Measurements from ENCODE around the gene FGF14.

The FGF14 gene

GRCh38 chr13:102225892-102226291, 176.0 kb downstream of the FGF14 start:
- no peak overlapping the region for H3K27ac ChIP-seq (ENCODE audit: low read depth, low read length)
- no peak overlapping the region for H3K9ac ChIP-seq (ENCODE audit: low read length in 5 of 5)
- no peaks in the 10 kb centered on the region for H3K36me3 ChIP-seq (ENCODE audit: control insufficient read depth in 5 of 5, insufficient read depth in 5 of 5, low read length in 5 of 5)
- H3K4me3 ChIP-seq (ENCODE audit: low read depth in 1 of 5, low read length in 5 of 5) = no peak overlapping the region
- no peaks in the 10 kb centered on the region for H3K9me3 ChIP-seq (ENCODE audit: control insufficient read depth in 5 of 5, low read length in 5 of 5)
- H3K4me1 ChIP-seq (ENCODE audit: control insufficient read depth in 5 of 5, insufficient read depth in 5 of 5, low read length in 5 of 5) = no peaks in the 10 kb centered on the region
- no peaks in the 10 kb centered on the region for H3K27me3 ChIP-seq (ENCODE audit: control insufficient read depth in 5 of 5, insufficient read depth in 4 of 5, low read length in 5 of 5)

DNA sequence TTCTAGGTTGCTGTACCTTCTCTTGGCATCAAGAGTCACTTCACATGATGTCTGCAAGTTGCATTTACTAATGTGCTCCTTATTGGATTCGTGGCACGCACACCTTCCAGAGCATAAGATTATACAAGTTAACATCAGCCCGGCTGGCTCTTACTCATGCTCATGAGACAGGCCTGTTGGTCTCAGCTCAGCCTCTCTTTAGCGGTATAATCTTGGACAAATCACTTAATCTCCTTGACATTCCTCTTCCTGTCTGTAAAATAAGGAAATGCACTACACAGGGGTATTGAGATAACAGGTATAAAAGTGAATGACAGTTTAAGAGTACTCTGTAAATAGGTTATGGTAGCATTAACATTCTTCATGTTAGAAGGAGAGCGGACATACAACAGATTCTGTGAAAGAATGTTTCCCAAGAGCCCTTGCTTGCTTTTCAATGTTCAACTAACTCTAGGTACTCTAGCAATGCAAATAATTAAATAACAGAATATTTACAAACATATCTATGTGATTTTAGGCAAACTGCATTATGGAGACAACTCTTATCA, 181.1 kb downstream of the FGF14 start:
- Histone ChIP-seq H3K9me3 (ENCODE audit: control insufficient read depth in 5 of 5, low read length in 5 of 5) (no peaks in the 10 kb centered on the region), H3K4me1 (ENCODE audit: control insufficient read depth in 5 of 5, insufficient read depth in 5 of 5, low read length in 5 of 5) (no peaks in the 10 kb centered on the region), H3K27me3 (ENCODE audit: control insufficient read depth in 5 of 5, insufficient read depth in 4 of 5, low read length in 5 of 5) (no peaks in the 10 kb centered on the region), H3K9ac (ENCODE audit: low read length in 5 of 5) (no peak overlapping the region), H3K27ac (ENCODE audit: low read depth, low read length) (no peak overlapping the region), H3K4me3 (ENCODE audit: low read depth in 1 of 5, low read length in 5 of 5) (no peak overlapping the region), H3K36me3 (ENCODE audit: control insufficient read depth in 5 of 5, insufficient read depth in 5 of 5, low read length in 5 of 5) (no peaks in the 10 kb centered on the region)

GRCh38 chr13:102214956-102215355, 186.9 kb downstream of the FGF14 start:
- Histone ChIP-seq H3K36me3 (ENCODE audit: control insufficient read depth in 5 of 5, insufficient read depth in 5 of 5, low read length in 5 of 5) (no peaks in the 10 kb centered on the region), H3K9ac (ENCODE audit: low read length in 5 of 5) (no peak overlapping the region), H3K4me3 (ENCODE audit: low read depth in 1 of 5, low read length in 5 of 5) (no peak overlapping the region)

DNA sequence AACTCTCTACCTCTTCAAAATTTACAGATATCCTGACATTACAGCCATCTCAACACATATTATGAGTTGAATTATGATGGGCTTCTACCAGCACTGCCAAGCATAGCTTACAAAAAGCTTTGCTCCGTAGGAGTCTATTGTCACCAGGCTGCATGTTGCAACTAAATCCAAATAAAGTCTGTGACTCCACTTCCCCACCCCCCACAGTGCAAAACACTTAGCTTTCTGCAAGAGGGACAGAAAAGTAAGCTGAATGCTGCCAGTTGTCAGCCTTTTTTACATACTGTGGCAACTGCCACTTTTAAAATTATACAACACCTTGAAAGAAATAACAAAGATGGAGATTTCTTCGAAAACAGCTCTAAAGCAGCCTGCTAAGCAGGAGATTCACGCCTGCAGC, 189.1 kb downstream of the FGF14 start:
- H3K36me3 ChIP-seq (ENCODE audit: control insufficient read depth in 5 of 5, insufficient read depth in 5 of 5, low read length in 5 of 5) = no peaks in the 10 kb centered on the region

More at GRCh38 chr13:102214956-102215355, 186.9 kb downstream of the FGF14 start:
- Histone ChIP-seq H3K27ac (ENCODE audit: low read depth, low read length) (no peak overlapping the region), H3K9me3 (ENCODE audit: control insufficient read depth in 5 of 5, low read length in 5 of 5) (no peaks in the 10 kb centered on the region), H3K27me3 (ENCODE audit: control insufficient read depth in 5 of 5, insufficient read depth in 4 of 5, low read length in 5 of 5) (no peaks in the 10 kb centered on the region), H3K4me1 (ENCODE audit: control insufficient read depth in 5 of 5, insufficient read depth in 5 of 5, low read length in 5 of 5) (no peaks in the 10 kb centered on the region)

GRCh38 chr13:102208347-102208746, 193.5 kb downstream of the FGF14 start:
- no peak overlapping the region for H3K9ac ChIP-seq (ENCODE audit: low read length in 5 of 5)
- no peaks in the 10 kb centered on the region for H3K9me3 ChIP-seq (ENCODE audit: control insufficient read depth in 5 of 5, low read length in 5 of 5)
- no peak overlapping the region for H3K27ac ChIP-seq (ENCODE audit: low read depth, low read length)
- no peaks in the 10 kb centered on the region for H3K36me3 ChIP-seq (ENCODE audit: control insufficient read depth in 5 of 5, insufficient read depth in 5 of 5, low read length in 5 of 5)
- no peak overlapping the region for H3K4me3 ChIP-seq (ENCODE audit: low read depth in 1 of 5, low read length in 5 of 5)
- no peaks in the 10 kb centered on the region for H3K4me1 ChIP-seq (ENCODE audit: control insufficient read depth in 5 of 5, insufficient read depth in 5 of 5, low read length in 5 of 5)
- H3K27me3 ChIP-seq (ENCODE audit: control insufficient read depth in 5 of 5, insufficient read depth in 4 of 5, low read length in 5 of 5) = no peaks in the 10 kb centered on the region

More for the DNA sequence above, 189.1 kb downstream of the FGF14 start:
- Histone ChIP-seq H3K9me3 (ENCODE audit: control insufficient read depth in 5 of 5, low read length in 5 of 5) (no peaks in the 10 kb centered on the region), H3K27me3 (ENCODE audit: control insufficient read depth in 5 of 5, insufficient read depth in 4 of 5, low read length in 5 of 5) (no peaks in the 10 kb centered on the region), H3K27ac (ENCODE audit: low read depth, low read length) (no peak overlapping the region), H3K4me1 (ENCODE audit: control insufficient read depth in 5 of 5, insufficient read depth in 5 of 5, low read length in 5 of 5) (no peaks in the 10 kb centered on the region), H3K4me3 (ENCODE audit: low read depth in 1 of 5, low read length in 5 of 5) (no peak overlapping the region), H3K9ac (ENCODE audit: low read length in 5 of 5) (no peak overlapping the region)

GRCh38 chr13:102207680-102208342, 194.0 kb downstream of the FGF14 start:
- H3K27ac ChIP-seq (ENCODE audit: low read depth, low read length) = no peak overlapping the region
- no peak overlapping the region for H3K9ac ChIP-seq (ENCODE audit: low read length in 5 of 5)
- no peaks in the 10 kb centered on the region for H3K9me3 ChIP-seq (ENCODE audit: control insufficient read depth in 5 of 5, low read length in 5 of 5)
- no peak overlapping the region for H3K4me3 ChIP-seq (ENCODE audit: low read depth in 1 of 5, low read length in 5 of 5)
- no peaks in the 10 kb centered on the region for H3K36me3 ChIP-seq (ENCODE audit: control insufficient read depth in 5 of 5, insufficient read depth in 5 of 5, low read length in 5 of 5)
- H3K4me1 ChIP-seq (ENCODE audit: control insufficient read depth in 5 of 5, insufficient read depth in 5 of 5, low read length in 5 of 5) = no peaks in the 10 kb centered on the region
- no peaks in the 10 kb centered on the region for H3K27me3 ChIP-seq (ENCODE audit: control insufficient read depth in 5 of 5, insufficient read depth in 4 of 5, low read length in 5 of 5)

DNA sequence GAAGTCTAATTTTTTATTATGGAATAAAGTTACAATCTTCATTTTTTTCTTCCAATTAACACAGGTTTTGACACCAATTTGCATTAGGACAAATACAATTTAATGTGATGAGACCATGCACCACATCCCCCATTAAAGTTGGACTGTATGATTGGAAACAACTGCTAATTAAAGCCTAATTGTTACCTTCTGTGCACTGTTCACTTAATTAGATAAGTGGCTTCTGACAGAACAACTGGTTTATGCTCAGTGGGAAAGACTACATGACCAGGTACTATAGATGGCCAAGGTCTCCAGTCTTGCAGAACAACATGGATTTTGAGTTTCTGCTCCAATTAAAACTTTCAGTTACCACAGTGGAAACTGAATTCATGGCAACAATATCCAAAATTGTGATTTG, 198.1 kb downstream of the FGF14 start:
- no peaks in the 10 kb centered on the region for H3K4me1 ChIP-seq (ENCODE audit: control insufficient read depth in 5 of 5, insufficient read depth in 5 of 5, low read length in 5 of 5)
- H3K27me3 ChIP-seq (ENCODE audit: control insufficient read depth in 5 of 5, insufficient read depth in 4 of 5, low read length in 5 of 5) = no peaks in the 10 kb centered on the region
- H3K4me3 ChIP-seq (ENCODE audit: low read depth in 1 of 5, low read length in 5 of 5) = no peak overlapping the region
- no peak overlapping the region for H3K9ac ChIP-seq (ENCODE audit: low read length in 5 of 5)
- H3K27ac ChIP-seq (ENCODE audit: low read depth, low read length) = no peak overlapping the region
- H3K9me3 ChIP-seq (ENCODE audit: control insufficient read depth in 5 of 5, low read length in 5 of 5) = no peaks in the 10 kb centered on the region
- H3K36me3 ChIP-seq (ENCODE audit: control insufficient read depth in 5 of 5, insufficient read depth in 5 of 5, low read length in 5 of 5) = no peaks in the 10 kb centered on the region

DNA sequence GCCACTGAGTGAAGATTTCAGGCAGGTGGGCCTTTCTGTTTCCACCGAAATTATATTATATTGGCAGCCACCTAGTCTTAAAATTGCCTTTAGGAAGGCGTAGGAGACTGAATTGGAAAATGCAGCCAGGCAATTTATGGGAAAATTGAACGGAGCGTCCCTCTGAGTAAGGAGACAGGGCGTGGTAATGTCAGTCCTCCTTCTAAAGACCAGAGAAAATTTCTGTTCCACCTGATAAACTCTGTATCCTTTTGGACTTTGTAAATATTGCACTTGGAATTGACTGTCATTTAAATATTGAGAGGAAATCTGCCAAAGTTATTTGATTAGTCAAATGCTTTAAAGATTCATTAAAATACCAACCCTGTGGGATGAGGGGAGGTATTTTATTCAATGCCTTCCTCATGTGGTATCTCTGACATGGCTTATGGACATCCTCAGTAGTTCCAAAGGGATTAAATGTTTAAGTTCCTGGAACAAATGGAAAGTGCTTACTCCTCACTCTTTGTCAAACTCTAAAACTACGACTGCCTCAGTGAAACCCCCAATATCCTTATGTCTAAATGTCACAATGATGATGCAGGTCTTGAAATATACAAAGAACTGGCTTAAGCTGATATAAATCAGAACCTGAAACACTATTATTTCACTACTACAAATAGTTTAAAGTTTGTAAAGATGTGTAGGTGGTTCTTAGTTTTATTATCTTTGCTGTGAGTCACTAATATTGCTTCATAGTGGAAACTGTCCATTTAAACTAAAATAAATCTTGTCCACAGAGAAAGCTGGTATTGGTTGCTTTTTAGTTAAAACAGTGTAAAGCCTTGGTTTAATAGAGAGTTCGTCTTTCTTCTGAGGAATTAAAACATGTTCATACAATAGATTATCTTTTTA, 203.2 kb downstream of the FGF14 start:
- Histone ChIP-seq H3K27me3 (ENCODE audit: control insufficient read depth in 5 of 5, insufficient read depth in 4 of 5, low read length in 5 of 5) (no peaks in the 10 kb centered on the region), H3K9ac (ENCODE audit: low read length in 5 of 5) (no peak overlapping the region), H3K27ac (ENCODE audit: low read depth, low read length) (no peak overlapping the region), H3K9me3 (ENCODE audit: control insufficient read depth in 5 of 5, low read length in 5 of 5) (no peaks in the 10 kb centered on the region), H3K4me3 (ENCODE audit: low read depth in 1 of 5, low read length in 5 of 5) (no peak overlapping the region), H3K4me1 (ENCODE audit: control insufficient read depth in 5 of 5, insufficient read depth in 5 of 5, low read length in 5 of 5) (no peaks in the 10 kb centered on the region), H3K36me3 (ENCODE audit: control insufficient read depth in 5 of 5, insufficient read depth in 5 of 5, low read length in 5 of 5) (no peaks in the 10 kb centered on the region)

- H3K4me3 ChIP-seq (ENCODE audit: low read depth in 1 of 5, low read length in 5 of 5) = no peak overlapping the region
- no peaks in the 10 kb centered on the region for H3K4me1 ChIP-seq (ENCODE audit: control insufficient read depth in 5 of 5, insufficient read depth in 5 of 5, low read length in 5 of 5)
- no peaks in the 10 kb centered on the region for H3K9me3 ChIP-seq (ENCODE audit: control insufficient read depth in 5 of 5, low read length in 5 of 5)
- no peak overlapping the region for H3K27ac ChIP-seq (ENCODE audit: low read depth, low read length)
- H3K9ac ChIP-seq (ENCODE audit: low read length in 5 of 5) = no peak overlapping the region
- H3K36me3 ChIP-seq (ENCODE audit: control insufficient read depth in 5 of 5, insufficient read depth in 5 of 5, low read length in 5 of 5) = no peaks in the 10 kb centered on the region
- H3K27me3 ChIP-seq (ENCODE audit: control insufficient read depth in 5 of 5, insufficient read depth in 4 of 5, low read length in 5 of 5) = no peaks in the 10 kb centered on the region
Measured at GRCh38 chr13:102197193-102197592, 204.7 kb downstream of the FGF14 start.
